Measurements from ENCODE around the gene GPC3.

Gene GPC3

DNA sequence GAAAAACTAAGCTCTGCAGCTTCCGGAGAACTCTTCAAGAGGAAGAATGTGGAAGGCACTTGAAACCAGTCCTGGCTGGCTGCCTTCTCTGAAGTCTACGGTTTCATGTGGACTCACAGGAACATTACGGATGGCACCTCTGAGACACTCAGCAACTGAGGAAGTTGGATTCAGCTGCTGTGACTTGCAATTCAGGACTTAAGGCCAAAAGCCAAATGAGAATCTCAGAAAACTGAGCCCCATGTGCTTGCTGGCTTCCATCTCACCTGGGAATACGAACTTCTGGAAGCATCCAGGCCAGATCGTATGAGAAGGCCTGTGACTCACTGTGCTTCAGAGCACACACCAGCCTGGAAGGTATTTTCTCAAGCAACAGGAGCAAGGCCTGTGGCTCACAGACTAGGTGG is 462.3 kb downstream of the GPC3 start:
- DNase-seq (ENCODE audit: low read depth, low spot score): no peak

DNA sequence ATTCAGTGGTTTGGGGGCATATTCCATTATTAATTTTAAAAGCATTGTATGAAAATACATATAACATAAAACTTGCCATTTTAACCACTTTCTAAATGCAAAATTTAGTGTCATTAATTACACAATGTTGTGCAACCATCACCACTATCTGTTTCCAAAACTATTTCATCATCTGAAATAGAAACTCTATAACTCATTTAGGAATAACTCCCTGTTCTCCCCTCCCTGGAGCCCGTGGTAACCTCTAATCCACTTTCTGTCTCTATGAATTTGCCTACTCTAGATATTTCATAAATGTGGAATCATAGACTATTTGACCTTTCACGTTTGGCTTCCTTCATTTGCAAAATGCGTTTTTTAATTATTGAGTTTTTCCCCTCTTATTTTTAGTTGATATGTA is 468.7 kb downstream of the GPC3 start:
- DNase-seq (ENCODE audit: low read depth, low spot score): no peak

GRCh38 chrX:133514486-133514885 is 470.9 kb downstream of the GPC3 start:
- no peak for DNase-seq (ENCODE audit: low read depth, low spot score)

- DNase-seq (ENCODE audit: low read depth, low spot score): no peak
These were observed 472.3 kb downstream of the GPC3 start for GRCh38 chrX:133513123-133513522.

- DNase-seq (ENCODE audit: low read depth, low spot score): no peak
These were observed 474.4 kb downstream of the GPC3 start for GRCh38 chrX:133511041-133511440.

- DNase-seq (ENCODE audit: low read depth, low spot score): no peak
These were observed 488.0 kb downstream of the GPC3 start for GRCh38 chrX:133497356-133497755.

- no peak for DNase-seq (ENCODE audit: low read depth, low spot score)
These were observed 489.7 kb downstream of the GPC3 start for GRCh38 chrX:133495464-133496391.

GRCh38 chrX:133493366-133493765 is 492.0 kb downstream of the GPC3 start:
- DNase-seq (ENCODE audit: low read depth, low spot score): no peak

- no peak for DNase-seq (ENCODE audit: low read depth, low spot score)
These were observed 494.4 kb downstream of the GPC3 start for GRCh38 chrX:133490955-133491354.

All from iPS DF 19.7 (cell line).